Esophagus muscularis mucosa (tissue), 4 donors: Measurements from ENCODE around the gene DNM3.

Experiments
- CTCF ChIP-seq, 3 experiments: fragments of 200-600 bp in 2 of 3; fragments of 450-650 bp in 1 of 3; sonication (generic) in 2 of 3; IDR thresholded peaks; one replicate each; pipeline ENCODE4 v1.5.1; 2017 to 2019; ENCODE audit warnings: antibody characterized with exemption in 3 of 3, mild to moderate bottlenecking in 2 of 3, moderate library complexity in 1 of 3
- EP300 ChIP-seq: sonication (generic); formaldehyde crosslinking; IDR thresholded peaks from one replicate; pipeline ENCODE4 v1.6.1; 2017; ENCODE audit warnings: antibody characterized with exemption
- POLR2A ChIP-seq: fragments of 450-650 bp; IDR thresholded peaks from one replicate; pipeline ENCODE4 v1.6.1; 2017; ENCODE audit warnings: antibody characterized with exemption, moderate library complexity, mild to moderate bottlenecking, low read depth

DNA sequence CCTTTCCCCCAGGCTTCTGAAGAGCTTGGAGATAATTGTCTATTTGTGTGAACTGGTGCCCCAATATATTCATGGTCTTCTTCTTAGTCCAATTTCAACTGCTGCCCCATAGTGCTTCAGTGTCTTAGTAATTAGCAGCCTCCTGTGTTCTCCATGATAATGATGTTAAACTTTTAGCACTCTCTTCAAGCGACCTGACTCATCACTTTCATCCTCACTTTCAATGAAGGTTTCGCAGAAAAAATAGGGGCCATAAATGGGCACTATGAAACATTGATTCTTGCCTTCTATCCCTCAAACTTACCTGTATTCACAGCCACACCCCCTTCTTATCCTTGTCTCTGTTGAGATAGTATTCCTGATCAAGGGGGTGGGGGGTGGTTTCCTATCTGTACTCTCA is 210.6 kb downstream of the DNM3 start:
- TF ChIP-seq CTCF (IDR thresholded peaks at IDR 0.05) (no peak), EP300 (no peak), POLR2A (no peak)
